Kidney (tissue), 14 donors: ENCODE data around the gene TTC39C. TPM values are rescaled to one million over a fixed set of nuclear protein-coding genes. Genes with fewer than 3 reads are reported as not detected.

Experiments used
- DNase-seq, 5 donors: peaks; one replicate each; pipeline ENCODE4 v3.0.0-alpha.2; 2013 to 2020
- FAIRE-seq: peaks from 2 replicates; lab custom pipeline; 2012; peaks lifted over from hg19 to GRCh38; lab: Jason Lieb, UNC
- H3K27ac ChIP-seq, 2 donors: one replicate each; pipeline ENCODE4 v1.7.0; 2013; ENCODE audit warnings: low read depth in 2 of 2, low read length in 2 of 2, inconsistent platforms in 1 of 2
- H3K27me3 ChIP-seq: one replicate; pipeline ENCODE4 v1.7.1; 2013; ENCODE audit warnings: low read length, inconsistent platforms; ENCODE audit not compliant: control insufficient read depth, insufficient read depth
- H3K36me3 ChIP-seq, 3 donors: one replicate each; pipeline versions ENCODE4 v1.7.0 to v1.7.1; 2013; ENCODE audit warnings: low read length in 3 of 3, control low read depth in 1 of 3, inconsistent platforms in 1 of 3; ENCODE audit not compliant: insufficient read depth in 3 of 3, control insufficient read depth in 2 of 3
- H3K4me1 ChIP-seq, 3 donors: one replicate each; pipeline versions ENCODE4 v1.7.0 to v1.7.1; 2013; ENCODE audit warnings: low read length in 3 of 3, inconsistent platforms in 1 of 3, low read depth in 1 of 3; ENCODE audit not compliant: control insufficient read depth in 2 of 3, insufficient read depth in 2 of 3
- H3K4me3 ChIP-seq, 3 donors: one replicate each; pipeline versions ENCODE4 v1.7.0 to v1.8.1; 2013; ENCODE audit warnings: low read length in 3 of 3, control low read depth in 1 of 3, inconsistent platforms in 1 of 3
- H3K9ac ChIP-seq, 3 donors: one replicate each; pipeline versions ENCODE4 v1.7.0 to v1.7.1; 2013; ENCODE audit warnings: low read length in 3 of 3, control low read depth in 1 of 3, inconsistent platforms in 1 of 3
- H3K9me3 ChIP-seq, 3 donors: one replicate each; pipeline versions ENCODE4 v1.7.0 to v1.7.1; 2013; ENCODE audit warnings: low read length in 3 of 3, control low read depth in 1 of 3, inconsistent platforms in 1 of 3; ENCODE audit not compliant: control insufficient read depth in 2 of 3, insufficient read depth in 1 of 3
- intact Hi-C: fragments of 100-400 bp; cut with DNase I; formaldehyde crosslinking; loops from one replicate; pipeline ENCODE4 v1.11.1; 2022
- polyA plus RNA-seq: library from polyadenylated mRNA; stranded (reverse); fragments of 350-450 nt; fragmentation: Illumina TruSeq; extraction: RNeasy Lipid Tissue Mini Kit (QIAGEN cat#74804); gene quantifications from one replicate; pipeline ENCODE4 v1.2.3, GENCODE V29; 2014; ENCODE audit warnings: low read depth, low replicate concordance; ENCODE audit not compliant: insufficient read depth
- total RNA-seq: library from RNA; stranded (reverse); fragmentation: NEBNext Ultra II Directional; extraction: Animal tissue kit (Norgen Biotek cat#: 25700); gene quantifications from one replicate; pipeline ENCODE4 v1.2.1, GENCODE V29; 2021
- TF ChIP-seq, protein P1 (sequence below): IDR thresholded peaks from 3 replicates; pipeline ENCODE4 v1.5.1; 2012; ENCODE audit warnings: mild to moderate bottlenecking, moderate library complexity, borderline replicate concordance; ENCODE audit not compliant: insufficient read depth; ENCODE audit errors: extremely low read depth
- donor health status: control.
- donor health status: control.
- donor health status: control.
- donor health status: control.
- donor health status: control.
- donor health status: DM: yes; HTN: yes; CAD: no.
- donor health status: Normal renal cell carcinoma (clear cell type).

TTC39C gene
- total and polyA plus RNA-seq, 2 donors from 2014 or later: 2.8 to 17.4 TPM

DNA sequence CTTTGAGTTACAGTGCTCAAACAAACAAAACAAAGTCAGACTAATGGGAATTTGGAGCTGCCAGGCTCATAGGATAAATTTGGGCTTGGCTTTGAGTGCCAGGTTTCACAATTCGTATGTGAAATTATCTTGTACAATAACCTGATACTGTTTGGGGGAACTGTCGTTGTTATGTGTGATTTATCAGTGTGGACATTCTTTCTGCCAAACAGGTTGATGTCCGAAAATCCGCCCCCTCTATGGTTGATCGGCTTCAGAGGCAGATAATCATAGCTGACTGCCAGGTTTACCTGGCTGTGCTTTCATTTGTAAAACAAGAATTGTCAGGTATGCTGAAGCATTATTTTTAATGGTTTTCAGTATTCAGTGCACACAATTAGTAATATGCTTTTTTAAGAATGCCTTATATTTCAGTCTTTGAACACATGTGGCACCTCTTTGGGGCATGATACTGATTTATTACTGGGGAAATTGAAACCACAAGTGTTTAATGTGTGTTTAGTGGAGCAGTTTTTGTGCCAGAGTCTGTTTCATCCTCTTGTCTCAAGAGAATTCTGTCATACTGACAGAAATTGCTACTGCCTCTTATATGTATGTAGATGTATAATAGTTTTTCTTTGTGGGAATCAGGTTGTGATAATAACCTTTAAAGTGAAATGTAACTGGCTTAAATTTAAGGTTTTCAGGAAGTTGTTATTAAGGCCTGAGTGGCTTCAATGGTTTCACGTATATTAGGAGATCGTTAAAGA is 54.6 kb downstream of the TTC39C start:
- Histone ChIP-seq H3K27ac (no peak overlapping the region), H3K4me3 (no peak overlapping the region), H3K4me1 (no peaks in the 10 kb centered on the region), H3K36me3 (no peaks in the 10 kb centered on the region), H3K9me3 (no peaks in the 10 kb centered on the region), H3K27me3 (no peaks in the 10 kb centered on the region), H3K9ac (no peak overlapping the region)
- intact Hi-C loops: no loop called here
- FAIRE-seq (no peak), DNase-seq (peak in 2 of 5 donors; percentile 38 to 39)
- TF ChIP-seq, protein P1, sequence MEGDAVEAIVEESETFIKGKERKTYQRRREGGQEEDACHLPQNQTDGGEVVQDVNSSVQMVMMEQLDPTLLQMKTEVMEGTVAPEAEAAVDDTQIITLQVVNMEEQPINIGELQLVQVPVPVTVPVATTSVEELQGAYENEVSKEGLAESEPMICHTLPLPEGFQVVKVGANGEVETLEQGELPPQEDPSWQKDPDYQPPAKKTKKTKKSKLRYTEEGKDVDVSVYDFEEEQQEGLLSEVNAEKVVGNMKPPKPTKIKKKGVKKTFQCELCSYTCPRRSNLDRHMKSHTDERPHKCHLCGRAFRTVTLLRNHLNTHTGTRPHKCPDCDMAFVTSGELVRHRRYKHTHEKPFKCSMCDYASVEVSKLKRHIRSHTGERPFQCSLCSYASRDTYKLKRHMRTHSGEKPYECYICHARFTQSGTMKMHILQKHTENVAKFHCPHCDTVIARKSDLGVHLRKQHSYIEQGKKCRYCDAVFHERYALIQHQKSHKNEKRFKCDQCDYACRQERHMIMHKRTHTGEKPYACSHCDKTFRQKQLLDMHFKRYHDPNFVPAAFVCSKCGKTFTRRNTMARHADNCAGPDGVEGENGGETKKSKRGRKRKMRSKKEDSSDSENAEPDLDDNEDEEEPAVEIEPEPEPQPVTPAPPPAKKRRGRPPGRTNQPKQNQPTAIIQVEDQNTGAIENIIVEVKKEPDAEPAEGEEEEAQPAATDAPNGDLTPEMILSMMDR: no peak

GRCh38 chr18:24071029-24071428 is 56.5 kb downstream of the TTC39C start:
- intact Hi-C loops: no loop called here

DNA sequence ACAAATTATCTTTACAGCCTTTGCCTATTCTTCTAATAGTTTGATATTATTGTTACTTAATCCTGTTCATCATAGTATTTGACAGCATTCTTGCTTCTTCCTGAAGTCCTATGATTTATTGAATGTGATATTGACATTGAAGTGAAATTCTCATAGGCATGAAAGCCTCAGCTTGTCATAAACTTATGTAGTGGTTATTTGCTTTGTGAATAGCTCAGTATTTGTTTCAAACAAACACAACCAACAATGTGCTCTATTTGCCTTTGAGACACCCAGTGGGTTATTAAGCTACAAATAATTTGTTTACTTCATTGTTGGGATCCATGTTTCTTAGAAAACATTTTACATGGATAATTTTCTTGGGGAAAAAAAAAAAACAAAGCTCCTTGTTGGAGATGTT is 57.2 kb downstream of the TTC39C start:
- intact Hi-C loops: no loop called here
- H3K4me3 ChIP-seq: no peak overlapping the region

More at GRCh38 chr18:24071029-24071428, 56.5 kb downstream of the TTC39C start:
- Histone ChIP-seq H3K9me3 (no peaks in the 10 kb centered on the region), H3K27me3 (no peaks in the 10 kb centered on the region), H3K36me3 (no peaks in the 10 kb centered on the region), H3K4me3 (no peak overlapping the region), H3K9ac (no peak overlapping the region), H3K27ac (no peak overlapping the region), H3K4me1 (no peaks in the 10 kb centered on the region)
- DNase-seq (no peak), FAIRE-seq (no peak)
- TF ChIP-seq, protein P1: no peak

More for the DNA sequence above, 57.2 kb downstream of the TTC39C start:
- TF ChIP-seq, protein P1: no peak
- no peak overlapping the region for H3K27ac ChIP-seq
- no peak for DNase-seq
- H3K4me1 ChIP-seq: no peaks in the 10 kb centered on the region
- H3K9ac ChIP-seq: no peak overlapping the region
- FAIRE-seq: no peak
- H3K36me3 ChIP-seq: no peaks in the 10 kb centered on the region
- H3K27me3 ChIP-seq: no peaks in the 10 kb centered on the region
- no peaks in the 10 kb centered on the region for H3K9me3 ChIP-seq
